Measurements from ENCODE around the gene DAP.
"Not testable (repeated sequence)": the region's sequence is repeated elsewhere in the genome, so short reads cannot be mapped to it uniquely, and the experiment has no call there.

DAP gene

GRCh38 chr5:10734832-10735523 is 26.1 kb downstream of the DAP start:
- DNase-seq (ENCODE audit: low read depth in 2 of 2) = no peak

- DNase-seq (ENCODE audit: low read depth in 2 of 2) = no peak
Observed at GRCh38 chr5:10734037-10734709, 26.9 kb downstream of the DAP start.

GRCh38 chr5:10733426-10733825 is 27.6 kb downstream of the DAP start:
- no peak for DNase-seq (ENCODE audit: low read depth in 2 of 2)

GRCh38 chr5:10731913-10732312 is 29.1 kb downstream of the DAP start:
- no peak for DNase-seq (ENCODE audit: low read depth in 2 of 2)

GRCh38 chr5:10730043-10730351 is 31.0 kb downstream of the DAP start:
- DNase-seq (ENCODE audit: low read depth in 2 of 2) = no peak

- DNase-seq (ENCODE audit: low read depth in 2 of 2) = no peak
Observed at GRCh38 chr5:10729320-10730042, 31.6 kb downstream of the DAP start.

GRCh38 chr5:10728679-10729078 is 32.4 kb downstream of the DAP start:
- DNase-seq (ENCODE audit: low read depth in 2 of 2) = no peak

- no peak for DNase-seq (ENCODE audit: low read depth in 2 of 2)
Observed at GRCh38 chr5:10727861-10728260, 33.2 kb downstream of the DAP start.

GRCh38 chr5:10726913-10727517 is 34.0 kb downstream of the DAP start:
- peak in 1 of 2 donors; percentile 23 for DNase-seq (ENCODE audit: low read depth in 2 of 2)

- no peak for DNase-seq (ENCODE audit: low read depth in 2 of 2)
Observed at GRCh38 chr5:10726179-10726912, 34.7 kb downstream of the DAP start.

- no peak for DNase-seq (ENCODE audit: low read depth in 2 of 2)
Observed at GRCh38 chr5:10725636-10726035, 35.4 kb downstream of the DAP start.

- DNase-seq (ENCODE audit: low read depth in 2 of 2) = no peak
Observed at GRCh38 chr5:10724781-10725507, 36.1 kb downstream of the DAP start.

GRCh38 chr5:10723514-10723913 is 37.5 kb downstream of the DAP start:
- no peak for DNase-seq (ENCODE audit: low read depth in 2 of 2)

GRCh38 chr5:10720766-10721165 is 40.3 kb downstream of the DAP start:
- not testable (repeated sequence) for DNase-seq (ENCODE audit: low read depth in 2 of 2)

GRCh38 chr5:10719965-10720364 is 41.1 kb downstream of the DAP start:
- DNase-seq (ENCODE audit: low read depth in 2 of 2) = no peak

GRCh38 chr5:10718617-10719016 is 42.4 kb downstream of the DAP start:
- not testable (repeated sequence) for DNase-seq (ENCODE audit: low read depth in 2 of 2)

GRCh38 chr5:10716825-10717224 is 44.2 kb downstream of the DAP start:
- DNase-seq (ENCODE audit: low read depth in 2 of 2) = not testable (repeated sequence)

- DNase-seq (ENCODE audit: low read depth in 2 of 2) = no peak
Observed at GRCh38 chr5:10715605-10716290, 45.3 kb downstream of the DAP start.

GRCh38 chr5:10712574-10713366 is 48.3 kb downstream of the DAP start:
- no peak for DNase-seq (ENCODE audit: low read depth in 2 of 2)

- no peak for DNase-seq (ENCODE audit: low read depth in 2 of 2)
Observed at GRCh38 chr5:10711562-10711961, 49.5 kb downstream of the DAP start.

Data from stimulated activated CD8-positive, alpha-beta memory T cell treated with anti-CD3 and anti-CD28 coated beads, Interleukin-2, amount 100 ng/mL, for 48 hours (primary cell).